ENCODE measurements around the gene MAT2B.
"Not testable (repeated sequence)": the region's sequence is repeated elsewhere in the genome, so short reads cannot be mapped to it uniquely, and the experiment has no call there.

Gene MAT2B

DNA sequence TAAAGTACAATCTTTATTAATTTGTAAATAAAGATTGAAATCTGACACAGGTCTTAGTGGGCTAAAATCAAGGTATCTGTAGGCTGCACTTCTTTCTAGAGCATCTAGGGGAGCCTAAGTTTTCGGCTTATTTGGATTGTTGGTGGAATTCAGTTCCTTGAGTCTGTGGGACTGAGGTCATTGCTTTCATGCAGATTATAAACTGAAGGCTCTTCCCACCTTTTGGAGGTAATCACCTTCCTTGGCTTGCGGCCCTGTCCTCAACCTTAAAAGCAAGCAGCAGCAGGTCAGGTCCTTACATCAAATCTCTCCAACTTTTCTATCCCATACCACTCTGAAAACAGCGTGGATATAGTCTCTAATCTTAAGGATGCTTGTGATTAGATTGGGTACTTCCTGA, 25.9 kb downstream of the MAT2B start:
- H3K4me1 Mint-ChIP-seq = no peaks in the 10 kb centered on the region
- no peaks in the 10 kb centered on the region for H3K9me3 Mint-ChIP-seq
- no peak overlapping the region for H3K4me3 Mint-ChIP-seq
- no peak overlapping the region for H3K27ac Mint-ChIP-seq
- H3K27me3 Mint-ChIP-seq = peaks cover 4% of the 10 kb centered on the region
- H3K36me3 Mint-ChIP-seq = peaks cover 2% of the 10 kb centered on the region

- no peaks in the 10 kb centered on the region for H3K9me3 Mint-ChIP-seq
- H3K27ac Mint-ChIP-seq = no peak overlapping the region
- peaks cover 2% of the 10 kb centered on the region for H3K36me3 Mint-ChIP-seq
- peaks cover 6% of the 10 kb centered on the region for H3K27me3 Mint-ChIP-seq
- no peak overlapping the region for H3K4me3 Mint-ChIP-seq
- no peaks in the 10 kb centered on the region for H3K4me1 Mint-ChIP-seq
Measured at GRCh38 chr5:163532171-163533084, 27.0 kb downstream of the MAT2B start.

DNA sequence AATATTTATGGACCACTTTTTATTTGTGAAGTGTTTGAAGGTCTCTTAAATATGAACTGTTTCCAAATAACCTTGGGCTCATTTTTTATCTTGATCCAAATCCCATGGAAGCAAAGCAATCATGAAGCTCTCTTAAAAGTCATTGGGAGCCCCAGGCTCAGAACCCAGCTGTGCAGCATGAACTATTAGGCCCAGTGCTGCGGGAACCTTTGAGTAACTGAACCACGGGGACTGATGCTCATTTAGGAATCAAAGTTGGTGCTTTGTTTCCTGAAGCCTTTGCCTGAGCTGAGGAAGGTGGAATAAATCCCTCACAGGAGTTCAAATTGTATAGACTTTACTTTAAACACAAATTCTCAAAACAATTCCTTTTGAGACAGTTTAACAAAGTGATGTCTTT, 27.8 kb downstream of the MAT2B start:
- H3K4me3 Mint-ChIP-seq = no peak overlapping the region
- H3K4me1 Mint-ChIP-seq = no peaks in the 10 kb centered on the region
- H3K27ac Mint-ChIP-seq = no peak overlapping the region
- peaks cover 2% of the 10 kb centered on the region for H3K36me3 Mint-ChIP-seq
- H3K27me3 Mint-ChIP-seq = peaks cover 6% of the 10 kb centered on the region
- no peaks in the 10 kb centered on the region for H3K9me3 Mint-ChIP-seq

DNA sequence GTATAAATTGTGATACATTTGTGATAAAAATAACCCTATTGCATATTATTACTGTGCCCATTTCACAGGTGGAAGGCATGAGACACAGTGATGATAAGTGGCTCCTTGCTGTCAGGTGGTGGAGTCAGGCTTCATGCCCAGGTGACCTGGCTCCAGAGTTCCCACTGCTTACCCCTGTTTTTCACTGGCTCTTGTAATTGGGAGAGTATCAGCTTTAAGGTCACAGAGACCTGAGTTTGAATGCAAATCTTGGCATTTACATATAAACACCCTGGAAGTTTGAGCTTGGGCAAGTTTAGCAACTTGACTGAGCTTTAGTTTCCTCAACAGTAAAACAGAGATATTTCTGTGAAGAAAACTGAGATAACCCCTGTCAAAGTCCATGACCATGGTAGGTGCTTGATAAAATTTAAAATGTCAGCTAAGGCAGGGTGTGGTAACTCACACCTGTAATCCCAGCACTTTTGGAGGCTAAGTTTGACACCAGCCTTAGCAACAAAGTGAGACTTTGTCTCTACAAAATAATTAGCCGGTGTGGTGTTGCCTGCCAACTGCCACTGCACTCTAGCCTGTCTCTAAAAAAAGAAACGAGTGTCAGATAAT, 29.2 kb downstream of the MAT2B start:
- peaks cover 2% of the 10 kb centered on the region for H3K36me3 Mint-ChIP-seq
- no peaks in the 10 kb centered on the region for H3K4me1 Mint-ChIP-seq
- no peaks in the 10 kb centered on the region for H3K9me3 Mint-ChIP-seq
- H3K4me3 Mint-ChIP-seq = no peak overlapping the region
- no peak overlapping the region for H3K27ac Mint-ChIP-seq
- peaks cover 6% of the 10 kb centered on the region for H3K27me3 Mint-ChIP-seq

DNA sequence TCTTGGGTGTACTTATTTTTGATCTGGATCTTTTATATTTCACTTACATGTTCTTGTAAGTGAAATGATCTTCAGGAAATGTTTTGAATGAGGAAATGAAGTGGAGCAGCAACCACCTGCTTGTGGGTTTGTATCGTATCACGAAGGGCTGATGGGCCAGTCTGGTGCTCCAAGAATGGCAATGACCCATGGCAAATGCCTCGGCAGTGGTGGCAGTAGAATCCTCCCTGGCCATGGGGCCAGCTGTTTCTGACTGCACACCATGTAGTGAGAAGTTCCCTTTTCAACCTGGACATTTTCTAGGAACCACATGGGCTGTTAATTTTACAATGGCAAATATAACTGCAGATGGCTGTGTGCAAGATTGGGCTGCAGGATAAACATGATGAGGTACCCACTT, 29.9 kb downstream of the MAT2B start:
- H3K27me3 Mint-ChIP-seq = peaks cover 6% of the 10 kb centered on the region
- no peaks in the 10 kb centered on the region for H3K4me1 Mint-ChIP-seq
- peaks cover 2% of the 10 kb centered on the region for H3K36me3 Mint-ChIP-seq
- H3K4me3 Mint-ChIP-seq = no peak overlapping the region
- H3K27ac Mint-ChIP-seq = no peak overlapping the region
- H3K9me3 Mint-ChIP-seq = no peaks in the 10 kb centered on the region

GRCh38 chr5:163536442-163536841, 31.0 kb downstream of the MAT2B start:
- H3K27me3 Mint-ChIP-seq, H3K4me1 Mint-ChIP-seq, H3K27ac Mint-ChIP-seq, H3K9me3 Mint-ChIP-seq, H3K4me3 Mint-ChIP-seq, H3K36me3 Mint-ChIP-seq: not testable (repeated sequence)

GRCh38 chr5:163540696-163541095, 35.3 kb downstream of the MAT2B start:
- no peaks in the 10 kb centered on the region for H3K9me3 Mint-ChIP-seq
- peaks cover 4% of the 10 kb centered on the region for H3K27me3 Mint-ChIP-seq
- H3K36me3 Mint-ChIP-seq = no peaks in the 10 kb centered on the region
- no peak overlapping the region for H3K4me3 Mint-ChIP-seq
- no peak overlapping the region for H3K27ac Mint-ChIP-seq
- H3K4me1 Mint-ChIP-seq = no peaks in the 10 kb centered on the region

- Mint-ChIP-seq H3K4me1 (no peaks in the 10 kb centered on the region), H3K36me3 (no peaks in the 10 kb centered on the region), H3K4me3 (no peak overlapping the region), H3K27ac (no peak overlapping the region), H3K9me3 (no peaks in the 10 kb centered on the region), H3K27me3 (peaks cover 2% of the 10 kb centered on the region)
Measured at GRCh38 chr5:163542771-163543170, 37.4 kb downstream of the MAT2B start.

- Mint-ChIP-seq H3K27ac (no peak overlapping the region), H3K27me3 (peaks cover 2% of the 10 kb centered on the region), H3K36me3 (no peaks in the 10 kb centered on the region), H3K4me3 (no peak overlapping the region), H3K4me1 (no peaks in the 10 kb centered on the region), H3K9me3 (no peaks in the 10 kb centered on the region)
Measured at GRCh38 chr5:163544041-163544440, 38.6 kb downstream of the MAT2B start.

DNA sequence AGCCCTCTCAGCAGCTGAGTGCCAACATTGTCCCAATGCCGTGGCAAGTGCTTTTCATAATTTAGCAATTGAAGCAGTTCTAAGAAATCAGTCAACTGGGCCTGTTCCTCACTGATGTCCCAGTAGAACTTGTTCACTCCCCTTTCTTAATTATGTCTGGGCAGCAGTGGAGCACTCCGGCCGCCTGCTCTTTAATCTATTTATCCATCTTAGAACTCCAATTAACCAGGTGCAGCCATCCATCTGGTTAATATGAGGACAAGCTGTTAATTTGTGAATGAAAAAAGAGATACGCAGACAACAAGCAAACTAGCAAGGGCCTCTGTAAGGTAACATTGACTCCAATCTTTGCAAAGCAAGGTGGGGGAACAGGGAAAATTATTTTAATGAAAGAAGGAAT, 39.4 kb downstream of the MAT2B start:
- Mint-ChIP-seq H3K9me3 (no peaks in the 10 kb centered on the region), H3K27me3 (peaks cover 2% of the 10 kb centered on the region), H3K4me1 (no peaks in the 10 kb centered on the region), H3K4me3 (no peak overlapping the region), H3K36me3 (no peaks in the 10 kb centered on the region), H3K27ac (no peak overlapping the region)

DNA sequence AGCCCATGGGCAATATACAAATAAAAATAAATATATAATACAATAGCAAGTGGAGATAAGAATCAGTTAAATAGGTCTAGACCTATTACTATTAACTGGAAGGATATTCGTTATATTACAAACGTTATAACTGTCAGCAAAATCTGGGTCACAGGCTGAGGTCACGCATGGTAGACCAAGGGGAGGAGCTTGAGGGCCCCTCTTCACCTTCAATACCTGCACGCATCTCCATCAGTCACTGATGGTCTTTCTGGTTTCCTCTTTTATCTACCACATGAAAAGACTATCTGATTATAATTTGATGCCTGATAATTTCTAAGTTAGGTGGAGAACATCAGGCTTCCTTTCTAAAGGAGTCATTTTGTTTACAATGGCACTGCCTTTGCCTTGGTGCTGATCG, 43.2 kb downstream of the MAT2B start:
- H3K4me3 Mint-ChIP-seq = no peak overlapping the region
- peaks cover 6% of the 10 kb centered on the region for H3K27me3 Mint-ChIP-seq
- no peak overlapping the region for H3K27ac Mint-ChIP-seq
- H3K36me3 Mint-ChIP-seq = no peaks in the 10 kb centered on the region
- H3K4me1 Mint-ChIP-seq = no peaks in the 10 kb centered on the region
- H3K9me3 Mint-ChIP-seq = no peaks in the 10 kb centered on the region

DNA sequence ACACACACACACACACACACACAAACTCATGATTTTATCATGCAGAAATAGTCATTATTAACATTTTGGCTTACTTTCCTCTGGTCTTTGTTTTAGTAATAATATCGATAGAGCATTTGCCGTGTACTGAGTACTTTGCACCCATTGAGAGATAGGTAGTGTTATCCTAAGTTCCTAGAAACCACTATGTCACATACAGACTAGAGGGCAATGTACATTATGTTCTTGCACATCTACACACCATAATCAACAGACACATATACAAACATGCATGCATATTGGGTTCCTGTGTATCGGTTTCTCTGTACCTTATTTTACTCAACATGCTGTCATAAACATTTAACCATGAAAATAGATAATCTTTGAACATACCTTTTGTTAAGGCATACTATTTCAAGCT, 45.7 kb downstream of the MAT2B start:
- no peak overlapping the region for H3K4me3 Mint-ChIP-seq
- no peaks in the 10 kb centered on the region for H3K36me3 Mint-ChIP-seq
- no peaks in the 10 kb centered on the region for H3K9me3 Mint-ChIP-seq
- no peaks in the 10 kb centered on the region for H3K4me1 Mint-ChIP-seq
- H3K27ac Mint-ChIP-seq = no peak overlapping the region
- peaks cover 11% of the 10 kb centered on the region for H3K27me3 Mint-ChIP-seq

GRCh38 chr5:163552536-163552935, 47.1 kb downstream of the MAT2B start:
- no peaks in the 10 kb centered on the region for H3K4me1 Mint-ChIP-seq
- no peaks in the 10 kb centered on the region for H3K9me3 Mint-ChIP-seq
- H3K4me3 Mint-ChIP-seq = no peak overlapping the region
- H3K27ac Mint-ChIP-seq = no peak overlapping the region
- H3K36me3 Mint-ChIP-seq = no peaks in the 10 kb centered on the region
- H3K27me3 Mint-ChIP-seq = peaks cover 9% of the 10 kb centered on the region

- Mint-ChIP-seq H3K36me3 (no peaks in the 10 kb centered on the region), H3K27me3 (peaks cover 15% of the 10 kb centered on the region)
Measured at GRCh38 chr5:163561339-163561738, 55.9 kb downstream of the MAT2B start.

GRCh38 chr5:163562071-163562470, 56.7 kb downstream of the MAT2B start:
- Mint-ChIP-seq H3K27me3 (peaks cover 19% of the 10 kb centered on the region), H3K4me3 (no peak overlapping the region), H3K4me1 (peaks cover 25% of the 10 kb centered on the region), H3K9me3 (no peaks in the 10 kb centered on the region), H3K27ac (no peak overlapping the region), H3K36me3 (no peaks in the 10 kb centered on the region)

More at GRCh38 chr5:163561339-163561738, 55.9 kb downstream of the MAT2B start:
- Mint-ChIP-seq H3K9me3 (no peaks in the 10 kb centered on the region), H3K4me3 (no peak overlapping the region), H3K4me1 (peaks cover 18% of the 10 kb centered on the region), H3K27ac (no peak overlapping the region)

DNA sequence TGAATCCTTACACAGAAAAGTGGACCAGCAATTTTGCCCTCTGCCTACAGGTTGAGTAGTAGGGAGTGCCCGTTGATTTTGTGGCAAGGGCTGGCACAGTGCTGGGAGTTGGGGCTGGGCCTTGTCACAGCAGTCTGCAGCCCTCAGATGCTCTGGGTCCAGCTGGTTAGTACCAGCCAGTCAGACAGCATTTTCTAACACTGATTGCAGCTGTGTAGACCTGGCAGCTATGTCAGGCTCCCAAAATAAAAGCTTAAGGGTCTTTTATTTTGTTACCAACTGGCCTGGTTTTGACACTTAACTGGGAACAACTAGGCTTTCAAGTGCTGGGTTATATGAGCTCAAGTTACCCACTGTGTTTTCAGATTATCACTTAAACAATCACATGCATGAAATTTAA, 57.7 kb downstream of the MAT2B start:
- H3K36me3 Mint-ChIP-seq = no peaks in the 10 kb centered on the region
- H3K4me3 Mint-ChIP-seq = no peak overlapping the region
- no peaks in the 10 kb centered on the region for H3K9me3 Mint-ChIP-seq
- H3K27ac Mint-ChIP-seq = no peak overlapping the region
- H3K27me3 Mint-ChIP-seq = peaks cover 27% of the 10 kb centered on the region
- peaks cover 31% of the 10 kb centered on the region for H3K4me1 Mint-ChIP-seq
